SK-N-MC (cell line): ENCODE results near the gene TRAM2.

Experiments
- EZH2 ChIP-seq: fragments of 200-600 bp; sonication (generic); IDR thresholded peaks from one replicate; pipeline ENCODE4 v1.6.1; 2017; ENCODE audit warnings: antibody characterized with exemption
- FOXP2 ChIP-seq: optimal IDR thresholded peaks from 2 replicates; pipeline ENCODE3; 2011; ENCODE audit warnings: mild to moderate bottlenecking, moderate library complexity; ENCODE audit not compliant: insufficient read depth; ENCODE audit errors: extremely low read length, control extremely low read depth
- POLR2AphosphoS5 ChIP-seq: IDR thresholded peaks from 2 replicates; pipeline ENCODE4 v1.6.1; 2012; ENCODE audit warnings: mild to moderate bottlenecking, low read depth, low read length, borderline replicate concordance

- no peak for TF ChIP-seq EZH2
- no peak for TF ChIP-seq POLR2AphosphoS5
- no peak for TF ChIP-seq FOXP2
These were observed 23.7 kb downstream of the TRAM2 start for GRCh38 chr6:52553158-52553557.
